Natural killer cell (primary cell): Measurements from ENCODE around the gene ITLN1. TPM values are rescaled to one million over a fixed set of nuclear protein-coding genes. Genes with fewer than 3 reads are reported as not detected.

Experiments used
- ATAC-seq, 3 donors: fragments of 150-1000 bp in 2 of 3; fragments of 200-7000 bp in 1 of 3; cut with Tn5 transposase; 1 replicate in 1 of 3; 2 replicates in 2 of 3; pipeline ENCODE4 v1.10.0; 2021; ENCODE audit warnings: mild to moderate bottlenecking in 2 of 3, moderate library complexity in 2 of 3
- DNase-seq, 2 donors: peaks; one replicate each; pipeline versions ENCODE4 v3.0.0 to v3.0.0-alpha.2; 2013 to 2021; ENCODE audit warnings: mixed read lengths in 1 of 2
- H3K27ac ChIP-seq: one replicate; pipeline ENCODE4 v1.5.1; 2013; ENCODE audit warnings: mild to moderate bottlenecking, low read length
- H3K27me3 ChIP-seq: one replicate; pipeline ENCODE4 v1.6.1; 2013; ENCODE audit warnings: low read length; ENCODE audit not compliant: control insufficient read depth, insufficient read depth
- H3K36me3 ChIP-seq: one replicate; pipeline ENCODE4 v1.6.1; 2013; ENCODE audit warnings: low read length; ENCODE audit not compliant: control insufficient read depth, insufficient read depth
- H3K4me1 ChIP-seq: one replicate; pipeline ENCODE4 v1.6.1; 2013; ENCODE audit warnings: low read length; ENCODE audit not compliant: control insufficient read depth, insufficient read depth
- H3K4me3 ChIP-seq: one replicate; pipeline ENCODE4 v1.5.1; 2013; ENCODE audit warnings: low read length
- H3K9me3 ChIP-seq: one replicate; pipeline ENCODE4 v1.6.1; 2013; ENCODE audit warnings: low read length; ENCODE audit not compliant: control insufficient read depth, insufficient read depth
- H3K27ac Mint-ChIP-seq, 2 donors: one replicate each; pipeline ENCODE4 v1.8.0; 2022; ENCODE audit warnings: mild to moderate bottlenecking in 2 of 2, mixed read lengths in 2 of 2, moderate library complexity in 1 of 2
- H3K27me3 Mint-ChIP-seq, 2 donors: one replicate each; pipeline ENCODE4 v1.8.0; 2022; ENCODE audit warnings: low read depth in 2 of 2, mixed read lengths in 2 of 2
- H3K36me3 Mint-ChIP-seq: one replicate; pipeline ENCODE4 v1.8.0; 2022; ENCODE audit warnings: mixed read lengths
- H3K4me1 Mint-ChIP-seq, 2 donors: one replicate each; pipeline ENCODE4 v1.8.0; 2022; ENCODE audit warnings: mixed read lengths in 2 of 2
- H3K4me3 Mint-ChIP-seq: one replicate; pipeline ENCODE4 v1.8.0; 2022; ENCODE audit warnings: mild to moderate bottlenecking, moderate library complexity, mixed read lengths
- H3K9me3 Mint-ChIP-seq, 2 donors: one replicate each; pipeline ENCODE4 v1.8.0; 2022; ENCODE audit warnings: mixed read lengths in 2 of 2
- WGBS: methylation state at CpG from one replicate; pipeline ENCODE4 v1.1.7; 2013; ENCODE audit warnings: missing lambda C conversion rate; ENCODE audit not compliant: insufficient coverage; 5-methylcytosine and 5-hydroxymethylcytosine counted together
- intact Hi-C: fragments of 100-400 bp; cut with micrococcal nuclease; formaldehyde crosslinking; loops from one replicate; pipeline ENCODE4 v1.14.2; 2022
- total RNA-seq, 4 donors: library from RNA; stranded (reverse); fragments of 120-200 nt in 1 of 4; gene quantifications; one replicate each; pipeline versions ENCODE4 v1.2.3 to v1.2.4, GENCODE V29; 2013 to 2022
- TF ChIP-seq, protein P1 (sequence below): fragments of 200-600 bp; IDR thresholded peaks from one replicate; pipeline ENCODE4 v1.8.0; 2022; ENCODE audit warnings: antibody characterized with exemption

Gene ITLN1
- total RNA-seq, 3 donors from 2014 or later (not counting 1 experiment from before 2014, with no cell fraction given) = not detected

DNA sequence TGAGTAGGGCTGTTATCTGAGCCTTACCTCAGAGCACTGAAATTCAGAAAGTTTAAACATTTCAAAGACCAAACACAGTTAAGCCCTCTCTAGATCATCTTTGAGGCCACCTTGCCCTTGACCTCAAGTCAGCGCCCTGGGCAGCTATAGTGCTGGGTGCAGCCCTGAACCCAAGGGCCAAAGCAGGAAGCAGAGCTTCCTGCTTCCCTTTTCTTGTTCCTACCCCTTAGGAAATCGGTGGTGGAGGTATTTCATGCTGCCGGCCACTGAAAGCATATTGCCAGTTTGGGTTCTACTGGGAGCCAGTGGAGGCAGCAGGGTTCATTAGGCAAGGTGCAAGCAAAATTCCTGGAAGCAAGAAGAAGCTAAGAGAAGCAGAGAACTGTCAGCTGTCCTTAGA, 48.4 kb downstream of the ITLN1 start:
- intact Hi-C loops = loop anchor here (5.0 kb wide), 1 partner anchor 39 kb away; the partner anchor contains the start of gene LY9
- Mint-ChIP-seq H3K27ac (peak overlapping the region in 1 of 2 donors; percentile 95), H3K36me3 (peaks cover 21% of the 10 kb centered on the region), H3K9me3 (no peaks in the 10 kb centered on the region), H3K4me3 (peak overlapping the region; percentile 55), H3K4me1 (peaks cover 75 to 76% of the 10 kb centered on the region in 2 donors), H3K27me3 (no peaks in the 10 kb centered on the region)
- Histone ChIP-seq H3K4me3 (no peak overlapping the region), H3K4me1 (peaks cover 69% of the 10 kb centered on the region), H3K36me3 (peaks cover 80% of the 10 kb centered on the region), H3K27me3 (no peaks in the 10 kb centered on the region), H3K9me3 (no peaks in the 10 kb centered on the region), H3K27ac (peak overlapping the region; percentile 70)
- ATAC-seq = no peak
- TF ChIP-seq, protein P1, sequence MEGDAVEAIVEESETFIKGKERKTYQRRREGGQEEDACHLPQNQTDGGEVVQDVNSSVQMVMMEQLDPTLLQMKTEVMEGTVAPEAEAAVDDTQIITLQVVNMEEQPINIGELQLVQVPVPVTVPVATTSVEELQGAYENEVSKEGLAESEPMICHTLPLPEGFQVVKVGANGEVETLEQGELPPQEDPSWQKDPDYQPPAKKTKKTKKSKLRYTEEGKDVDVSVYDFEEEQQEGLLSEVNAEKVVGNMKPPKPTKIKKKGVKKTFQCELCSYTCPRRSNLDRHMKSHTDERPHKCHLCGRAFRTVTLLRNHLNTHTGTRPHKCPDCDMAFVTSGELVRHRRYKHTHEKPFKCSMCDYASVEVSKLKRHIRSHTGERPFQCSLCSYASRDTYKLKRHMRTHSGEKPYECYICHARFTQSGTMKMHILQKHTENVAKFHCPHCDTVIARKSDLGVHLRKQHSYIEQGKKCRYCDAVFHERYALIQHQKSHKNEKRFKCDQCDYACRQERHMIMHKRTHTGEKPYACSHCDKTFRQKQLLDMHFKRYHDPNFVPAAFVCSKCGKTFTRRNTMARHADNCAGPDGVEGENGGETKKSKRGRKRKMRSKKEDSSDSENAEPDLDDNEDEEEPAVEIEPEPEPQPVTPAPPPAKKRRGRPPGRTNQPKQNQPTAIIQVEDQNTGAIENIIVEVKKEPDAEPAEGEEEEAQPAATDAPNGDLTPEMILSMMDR = no peak
- 24% methylated on average over 3 of the region's 3 CpGs for WGBS
- no peak for DNase-seq

DNA sequence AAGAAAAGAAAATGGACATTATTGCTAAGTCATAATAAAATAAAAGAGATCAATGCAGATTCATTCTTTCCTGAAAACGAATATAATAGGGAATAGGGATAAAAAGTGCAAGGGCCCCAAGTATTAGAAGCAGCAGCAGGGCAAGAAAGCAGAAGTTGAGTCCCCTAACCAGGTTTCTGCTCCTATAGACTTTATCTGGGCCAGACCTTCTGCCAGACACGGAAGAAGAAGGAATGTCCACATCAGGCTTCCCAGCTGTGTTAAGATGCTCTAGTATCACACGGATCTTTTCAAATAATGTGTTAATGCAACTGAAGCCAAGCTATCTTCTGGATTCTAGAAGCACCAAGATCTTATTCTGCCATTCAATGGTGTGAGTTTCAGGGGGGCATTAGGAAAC, 49.2 kb downstream of the ITLN1 start:
- no peaks in the 10 kb centered on the region for H3K9me3 ChIP-seq
- ATAC-seq (no peak), DNase-seq (no peak)
- Mint-ChIP-seq H3K27me3 (no peaks in the 10 kb centered on the region), H3K27ac (peak overlapping the region in 1 of 2 donors; percentile 95), H3K9me3 (no peaks in the 10 kb centered on the region), H3K4me1 (peaks cover 70 to 72% of the 10 kb centered on the region in 2 donors), H3K36me3 (peaks cover 28% of the 10 kb centered on the region), H3K4me3 (peak overlapping the region; percentile 42)
- H3K4me1 ChIP-seq = peaks cover 61% of the 10 kb centered on the region
- no peaks in the 10 kb centered on the region for H3K27me3 ChIP-seq
- H3K36me3 ChIP-seq = peaks cover 80% of the 10 kb centered on the region
- intact Hi-C loops = loop anchor here (1.0 to 5.0 kb wide), 3 partner anchors 38 to 116 kb away; partner anchors contain the start of gene LY9
- peak overlapping the region; percentile 70 for H3K27ac ChIP-seq
- TF ChIP-seq, protein P1 = no peak
- WGBS = 67% methylated on average over 3 of the region's 3 CpGs
- H3K4me3 ChIP-seq = no peak overlapping the region

DNA sequence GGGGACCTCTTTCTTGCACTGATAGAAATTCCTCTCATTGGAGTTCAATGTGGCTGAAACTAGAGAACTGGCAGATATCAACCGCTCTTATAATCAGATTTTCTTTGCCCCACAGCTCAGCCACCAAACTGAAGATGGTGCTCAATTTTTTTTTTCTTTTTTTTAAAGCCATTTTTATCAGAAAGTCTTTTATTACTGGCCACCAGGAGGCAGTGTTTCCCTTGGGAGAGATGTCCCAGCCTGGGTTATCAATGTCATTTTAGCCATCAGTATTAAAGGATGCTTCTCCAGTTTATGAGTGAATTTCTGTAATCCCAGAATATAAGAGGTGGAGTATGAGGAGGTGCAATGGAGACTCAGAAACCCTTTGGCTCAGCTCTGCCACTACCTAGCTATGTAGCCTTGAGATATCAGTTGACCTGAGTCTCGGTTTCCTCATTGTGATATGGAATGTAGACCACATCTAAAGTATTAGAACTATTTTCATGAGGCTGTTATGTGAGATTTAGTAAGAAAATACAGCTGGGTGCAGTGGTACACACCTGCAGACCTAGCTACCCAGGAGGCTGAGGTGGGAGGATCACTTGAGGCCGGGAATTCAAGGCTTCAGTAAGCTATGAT, 49.9 kb downstream of the ITLN1 start:
- H3K27me3 ChIP-seq = no peaks in the 10 kb centered on the region
- no peak overlapping the region for H3K4me3 ChIP-seq
- Mint-ChIP-seq H3K36me3 (peaks cover 35% of the 10 kb centered on the region), H3K9me3 (no peaks in the 10 kb centered on the region), H3K4me3 (peak overlapping the region; percentile 40), H3K27me3 (no peaks in the 10 kb centered on the region), H3K27ac (peak overlapping the region in 1 of 2 donors; percentile 95), H3K4me1 (peaks cover 77 to 78% of the 10 kb centered on the region in 2 donors)
- H3K27ac ChIP-seq = no peak overlapping the region
- H3K9me3 ChIP-seq = no peaks in the 10 kb centered on the region
- H3K4me1 ChIP-seq = peaks cover 54% of the 10 kb centered on the region
- TF ChIP-seq, protein P1 = peak; percentile 90
- H3K36me3 ChIP-seq = peaks cover 83% of the 10 kb centered on the region
- DNase-seq = peak; percentile 46 to 86
- intact Hi-C loops = loop anchor here (1.0 to 5.0 kb wide), 3 partner anchors 38 to 116 kb away; partner anchors contain the start of gene LY9
- no peak for ATAC-seq
- 88% methylated on average over 3 of the region's 3 CpGs for WGBS
